IMR-90 (cell line): ENCODE data around the gene LRRN2. TPM values are rescaled to one million over a fixed set of nuclear protein-coding genes. Genes with fewer than 3 reads are reported as not detected.

Experiments
- ATAC-seq: fragments of 200-7000 bp; cut with Tn5 transposase; 2 replicates; pipeline ENCODE4 v1.9.1; 2020; ENCODE audit warnings: low read depth, mild to moderate bottlenecking, moderate library complexity
- BruUV-seq: library from RNA; stranded (reverse); fragments of 400-500 nt; replicated peaks from 2 replicates; lab custom pipeline; 2021; lab: Mats Ljungman, UMichigan
- CTCF ChIA-PET: fragments of 300-600 bp; formaldehyde crosslinking; extraction: SDS; loops from one replicate; lab custom pipeline; 2021; ENCODE audit warnings: antibody characterized with exemption; lab: Yijun Ruan, JAX
- POLR2A ChIA-PET: fragments of 300-600 bp; sonication (Branson Sonifier 250); formaldehyde crosslinking; loops from one replicate; lab custom pipeline; 2022; ENCODE audit warnings: antibody characterized with exemption; ENCODE audit not compliant: unreplicated experiment; lab: Charles Lee
- DNase-seq: peaks from one replicate; pipeline ENCODE4 v3.0.0; 2013
- H2AFZ ChIP-seq: replicated peaks from 2 replicates; pipeline ENCODE3; 2013; ENCODE audit warnings: low read length, mild to moderate bottlenecking; ENCODE audit not compliant: poor library complexity
- H2AK5ac ChIP-seq: 2 replicates; pipeline ENCODE4 v1.6.1; 2013; ENCODE audit warnings: low read depth, low read length, inconsistent platforms
- H2AK9ac ChIP-seq: replicated peaks from 2 replicates; pipeline ENCODE3; 2013; ENCODE audit warnings: mild to moderate bottlenecking, low read depth, low read length, moderate library complexity; ENCODE audit not compliant: poor library complexity
- H2BK120ac ChIP-seq: 2 replicates; pipeline ENCODE4 v1.6.1; 2013; ENCODE audit warnings: low read depth, low read length, inconsistent platforms
- H2BK15ac ChIP-seq: 3 replicates; pipeline ENCODE4 v1.6.1; 2013; ENCODE audit warnings: low read depth, low read length, inconsistent platforms
- H2BK20ac ChIP-seq: 2 replicates; pipeline ENCODE4 v1.6.1; 2013; ENCODE audit warnings: low read depth, mild to moderate bottlenecking, inconsistent platforms, low read length, moderate library complexity
- H2BK5ac ChIP-seq: 2 replicates; pipeline ENCODE4 v1.6.1; 2013; ENCODE audit warnings: mild to moderate bottlenecking, low read depth, low read length, inconsistent platforms; ENCODE audit not compliant: poor library complexity, severe bottlenecking
- H3K14ac ChIP-seq: replicated peaks from 2 replicates; pipeline ENCODE4 v1.6.1; 2013; ENCODE audit warnings: low read depth, low read length, inconsistent platforms
- H3K18ac ChIP-seq: 2 replicates; pipeline ENCODE4 v1.6.1; 2013; ENCODE audit warnings: low read depth, low read length, control low read depth
- H3K23ac ChIP-seq: 2 replicates; pipeline ENCODE4 v1.6.1; 2013; ENCODE audit warnings: low read depth, low read length, inconsistent platforms
- H3K27ac ChIP-seq: 2 replicates; pipeline ENCODE4 v1.5.1; 2013; ENCODE audit warnings: mild to moderate bottlenecking, control low read depth, low read length; ENCODE audit not compliant: insufficient read depth
- H3K27me3 ChIP-seq: 2 replicates; pipeline ENCODE4 v1.6.1; 2013; ENCODE audit warnings: low read length; ENCODE audit not compliant: control insufficient read depth, insufficient read depth
- H3K36me3 ChIP-seq: 2 replicates; pipeline ENCODE4 v1.6.1; 2013; ENCODE audit warnings: low read length, mixed read lengths; ENCODE audit not compliant: control insufficient read depth, insufficient read depth
- H3K4ac ChIP-seq: 2 replicates; pipeline ENCODE4 v1.6.1; 2013; ENCODE audit warnings: low read depth, low read length, inconsistent platforms
- H3K4me1 ChIP-seq: 2 replicates; pipeline ENCODE4 v1.6.1; 2013; ENCODE audit warnings: low read length, mixed read lengths; ENCODE audit not compliant: control insufficient read depth, insufficient read depth
- H3K4me2 ChIP-seq: 2 replicates; pipeline ENCODE4 v1.6.1; 2013; ENCODE audit warnings: low read depth, mild to moderate bottlenecking, control low read depth, low read length, moderate library complexity
- H3K4me3 ChIP-seq: 2 replicates; pipeline ENCODE4 v1.5.1; 2013; ENCODE audit warnings: low read depth, mild to moderate bottlenecking, control low read depth, low read length, moderate library complexity; ENCODE audit not compliant: insufficient read depth
- H3K56ac ChIP-seq: 2 replicates; pipeline ENCODE4 v1.6.1; 2013; ENCODE audit warnings: low read length, inconsistent platforms; ENCODE audit not compliant: insufficient read depth; ENCODE audit errors: extremely low read depth
- H3K79me1 ChIP-seq, 2 experiments: 2 replicates each; pipeline ENCODE4 v1.6.1; 2013; ENCODE audit warnings: low read length in 2 of 2, inconsistent platforms in 1 of 2, low read depth in 1 of 2
- H3K9ac ChIP-seq: 2 replicates; pipeline ENCODE4 v1.6.1; 2013; ENCODE audit warnings: low read depth, low read length, control low read depth
- H3K9me1 ChIP-seq: 2 replicates; pipeline ENCODE4 v1.6.1; 2013; ENCODE audit warnings: low read length, inconsistent platforms; ENCODE audit not compliant: insufficient read depth
- H3K9me3 ChIP-seq: 2 replicates; pipeline ENCODE4 v1.6.1; 2013; ENCODE audit warnings: low read length; ENCODE audit not compliant: control insufficient read depth, insufficient read depth
- H4K20me1 ChIP-seq: 2 replicates; pipeline ENCODE4 v1.6.1; 2013; ENCODE audit warnings: low read length, inconsistent platforms; ENCODE audit not compliant: insufficient read depth
- H4K5ac ChIP-seq: 2 replicates; pipeline ENCODE4 v1.6.1; 2013; ENCODE audit warnings: mild to moderate bottlenecking, low read depth, low read length, control low read depth
- H4K8ac ChIP-seq, 2 experiments: 2 replicates each; pipeline ENCODE4 v1.6.1; 2013; ENCODE audit warnings: low read depth in 2 of 2, low read length in 2 of 2, control low read depth in 1 of 2, inconsistent platforms in 1 of 2
- H4K91ac ChIP-seq: 2 replicates; pipeline ENCODE4 v1.6.1; 2013; ENCODE audit warnings: low read depth, low read length, inconsistent platforms; ENCODE audit not compliant: insufficient read depth
- CEBPB ChIP-seq: IDR thresholded peaks from 2 replicates; pipeline ENCODE4 v1.6.1; 2012; ENCODE audit warnings: low read depth, low read length, improper control_type of control experiment
- CHD1 ChIP-seq: IDR thresholded peaks from 2 replicates; pipeline ENCODE4 v1.6.1; 2012; ENCODE audit warnings: low read depth, low read length, improper control_type of control experiment
- FOS ChIP-seq: fragments of 150-350 bp; IDR thresholded peaks from 2 replicates; pipeline ENCODE4 v1.6.1; 2016; ENCODE audit warnings: low read depth, low read length
- NFE2L2 ChIP-seq: fragments of 150-350 bp; IDR thresholded peaks from 2 replicates; pipeline ENCODE4 v1.6.1; 2016; ENCODE audit warnings: low read depth, mild to moderate bottlenecking, low read length
- POLR2A ChIP-seq: IDR thresholded peaks from 2 replicates; pipeline ENCODE4 v1.6.1; 2012; ENCODE audit warnings: mild to moderate bottlenecking, low read depth, low read length
- RCOR1 ChIP-seq: IDR thresholded peaks from 2 replicates; pipeline ENCODE4 v1.6.1; 2012; ENCODE audit warnings: mild to moderate bottlenecking, low read length, improper control_type of control experiment; ENCODE audit not compliant: insufficient replicate concordance
- WGBS, 2 experiments: methylation state at CpG; one replicate each; pipeline versions ENCODE4 v1.1.5 to v1.1.7; 2013; ENCODE audit warnings: missing lambda C conversion rate in 2 of 2; ENCODE audit not compliant: insufficient read length in 1 of 2; ENCODE audit errors: extremely low coverage in 2 of 2; 5-methylcytosine and 5-hydroxymethylcytosine counted together
- dilution Hi-C: fragments of 300-500 bp; cut with HindIII; formaldehyde crosslinking; loops from one replicate; pipeline ENCODE4 v1.14.3; 2018; ENCODE audit warnings: low sequenced_read_pairs; ENCODE audit not compliant: unreplicated experiment
- in situ Hi-C: fragments of 300-500 bp; cut with MboI; formaldehyde crosslinking; loops from 3 replicates; pipeline ENCODE4 v1.14.3; 2019; ENCODE audit warnings: low sequenced_read_pairs, inconsistent platforms, mixed read lengths
- intact Hi-C: fragments of 100-400 bp; cut with micrococcal nuclease; formaldehyde crosslinking; loops from 2 replicates; pipeline ENCODE4 v1.10.0; 2022
- polyA plus RNA-seq, 3 experiments: library from polyadenylated mRNA; depleted of rRNA; stranded (reverse); fragments of >200 nt; gene quantifications; 2 replicates each; pipeline ENCODE4 v1.2.3, GENCODE V29; 2012; ENCODE audit warnings: low replicate concordance in 1 of 3
- total RNA-seq: library from RNA; depleted of rRNA; stranded (reverse); fragments of >200 nt; gene quantifications from 2 replicates; pipeline ENCODE4 v1.2.3, GENCODE V29; 2012
- TF ChIP-seq, protein P1 (sequence below): fragments of 150-350 bp; IDR thresholded peaks from 2 replicates; pipeline ENCODE4 v1.6.1; 2016; ENCODE audit warnings: low read depth, mild to moderate bottlenecking, low read length, moderate library complexity, borderline replicate concordance
- TF ChIP-seq, protein P2 (sequence below): fragments of 150-350 bp; IDR thresholded peaks from 2 replicates; pipeline ENCODE4 v1.6.1; 2017; ENCODE audit warnings: mild to moderate bottlenecking, antibody characterized with exemption, low read length, low read depth
- TF ChIP-seq, protein P3 (sequence below): conservative IDR thresholded peaks from 2 replicates; pipeline ENCODE4 v1.5.1; 2012; ENCODE audit warnings: mild to moderate bottlenecking, low read depth, low read length, improper control_type of control experiment

LRRN2 gene
- total and polyA plus RNA-seq, 2 of the 4 experiments (the other 2 are of a cell fraction), result not detected

GRCh38 chr1:204621996-204622395 lies 63.5 kb downstream of the LRRN2 start:
- no peak overlapping the region for H3K9ac ChIP-seq
- H3K4me1 ChIP-seq, result no peaks in the 10 kb centered on the region
- in situ Hi-C loops (no loop called here), dilution Hi-C loops (no loop called here), intact Hi-C loops (no loop called here)
- H2BK20ac ChIP-seq, result no peak overlapping the region
- no peak overlapping the region for H2BK5ac ChIP-seq
- H2AK5ac ChIP-seq, result no peak overlapping the region
- H3K27me3 ChIP-seq, result peaks cover 45% of the 10 kb centered on the region
- H3K36me3 ChIP-seq, result no peaks in the 10 kb centered on the region
- no peak overlapping the region for H3K23ac ChIP-seq
- no peak overlapping the region for H2AK9ac ChIP-seq
- no peak overlapping the region for H2AFZ ChIP-seq
- no peaks in the 10 kb centered on the region for H4K20me1 ChIP-seq
- no peak overlapping the region for H4K5ac ChIP-seq
- H3K9me3 ChIP-seq, result no peaks in the 10 kb centered on the region
- no peak overlapping the region for H3K14ac ChIP-seq
- no peak overlapping the region for H3K27ac ChIP-seq
- BruUV-seq, result no TSS peak
- H4K8ac ChIP-seq, result no peak overlapping the region
- ChIA-PET POLR2A (no interaction called here), CTCF (interaction anchor here (1.0 kb wide), 1 partner anchor 185 kb away, joined by 4 read pairs; no protein-coding TSS in a partner anchor)
- no peak overlapping the region for H3K18ac ChIP-seq
- no peak for DNase-seq
- H3K56ac ChIP-seq, result no peak overlapping the region
- ATAC-seq, result no peak
- no peak overlapping the region for H3K4me2 ChIP-seq
- no peaks in the 10 kb centered on the region for H3K9me1 ChIP-seq
- no peak overlapping the region for H3K4me3 ChIP-seq
- no peak overlapping the region for H2BK120ac ChIP-seq
- TF ChIP-seq, protein P1, sequence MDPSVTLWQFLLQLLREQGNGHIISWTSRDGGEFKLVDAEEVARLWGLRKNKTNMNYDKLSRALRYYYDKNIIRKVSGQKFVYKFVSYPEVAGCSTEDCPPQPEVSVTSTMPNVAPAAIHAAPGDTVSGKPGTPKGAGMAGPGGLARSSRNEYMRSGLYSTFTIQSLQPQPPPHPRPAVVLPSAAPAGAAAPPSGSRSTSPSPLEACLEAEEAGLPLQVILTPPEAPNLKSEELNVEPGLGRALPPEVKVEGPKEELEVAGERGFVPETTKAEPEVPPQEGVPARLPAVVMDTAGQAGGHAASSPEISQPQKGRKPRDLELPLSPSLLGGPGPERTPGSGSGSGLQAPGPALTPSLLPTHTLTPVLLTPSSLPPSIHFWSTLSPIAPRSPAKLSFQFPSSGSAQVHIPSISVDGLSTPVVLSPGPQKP, result no peak
- TF ChIP-seq, protein P2, sequence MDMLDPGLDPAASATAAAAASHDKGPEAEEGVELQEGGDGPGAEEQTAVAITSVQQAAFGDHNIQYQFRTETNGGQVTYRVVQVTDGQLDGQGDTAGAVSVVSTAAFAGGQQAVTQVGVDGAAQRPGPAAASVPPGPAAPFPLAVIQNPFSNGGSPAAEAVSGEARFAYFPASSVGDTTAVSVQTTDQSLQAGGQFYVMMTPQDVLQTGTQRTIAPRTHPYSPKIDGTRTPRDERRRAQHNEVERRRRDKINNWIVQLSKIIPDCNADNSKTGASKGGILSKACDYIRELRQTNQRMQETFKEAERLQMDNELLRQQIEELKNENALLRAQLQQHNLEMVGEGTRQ, result no peak
- TF ChIP-seq RCOR1, result no peak
- no peak for TF ChIP-seq FOS
- no peak for TF ChIP-seq CHD1
- TF ChIP-seq, protein P3, sequence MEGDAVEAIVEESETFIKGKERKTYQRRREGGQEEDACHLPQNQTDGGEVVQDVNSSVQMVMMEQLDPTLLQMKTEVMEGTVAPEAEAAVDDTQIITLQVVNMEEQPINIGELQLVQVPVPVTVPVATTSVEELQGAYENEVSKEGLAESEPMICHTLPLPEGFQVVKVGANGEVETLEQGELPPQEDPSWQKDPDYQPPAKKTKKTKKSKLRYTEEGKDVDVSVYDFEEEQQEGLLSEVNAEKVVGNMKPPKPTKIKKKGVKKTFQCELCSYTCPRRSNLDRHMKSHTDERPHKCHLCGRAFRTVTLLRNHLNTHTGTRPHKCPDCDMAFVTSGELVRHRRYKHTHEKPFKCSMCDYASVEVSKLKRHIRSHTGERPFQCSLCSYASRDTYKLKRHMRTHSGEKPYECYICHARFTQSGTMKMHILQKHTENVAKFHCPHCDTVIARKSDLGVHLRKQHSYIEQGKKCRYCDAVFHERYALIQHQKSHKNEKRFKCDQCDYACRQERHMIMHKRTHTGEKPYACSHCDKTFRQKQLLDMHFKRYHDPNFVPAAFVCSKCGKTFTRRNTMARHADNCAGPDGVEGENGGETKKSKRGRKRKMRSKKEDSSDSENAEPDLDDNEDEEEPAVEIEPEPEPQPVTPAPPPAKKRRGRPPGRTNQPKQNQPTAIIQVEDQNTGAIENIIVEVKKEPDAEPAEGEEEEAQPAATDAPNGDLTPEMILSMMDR, result no peak
- no peak for TF ChIP-seq CEBPB
- no peak for TF ChIP-seq NFE2L2
- TF ChIP-seq POLR2A, result no peak
- 65% methylated on average over 2 of the region's 4 CpGs; no CpG with 5 or more reads in 1 of the 2 experiments for WGBS, 2 experiments
- H2BK15ac ChIP-seq, result no peak overlapping the region
- H3K79me1 ChIP-seq, result no peaks in the 10 kb centered on the region
- no peak overlapping the region for H4K91ac ChIP-seq
- H3K4ac ChIP-seq, result no peak overlapping the region
